PC-3 (cell line): Measurements from ENCODE around the gene CHIT1. TPM values are rescaled to one million over a fixed set of nuclear protein-coding genes. Genes with fewer than 3 reads are reported as not detected.
"Not testable (repeated sequence)": the region's sequence is repeated elsewhere in the genome, so short reads cannot be mapped to it uniquely, and the experiment has no call there.

ENCODE experiments used
- ATAC-seq: fragments of 200-7000 bp; cut with Tn5 transposase; 2 replicates; pipeline ENCODE4 v1.9.1; 2020; ENCODE audit warnings: mild to moderate bottlenecking, moderate library complexity
- BruUV-seq: library from RNA; stranded (reverse); fragments of 400-500 nt; replicated peaks from 2 replicates; lab custom pipeline; 2021; lab: Mats Ljungman, UMichigan
- CTCF ChIA-PET: fragments of 300-600 bp; sonication (Branson Sonifier 250); formaldehyde crosslinking; loops from one replicate; lab custom pipeline; 2022; ENCODE audit warnings: antibody characterized with exemption; lab: Charles Lee
- POLR2A ChIA-PET: fragments of 300-600 bp; sonication (Branson Sonifier 250); formaldehyde crosslinking; loops from one replicate; lab custom pipeline; 2022; ENCODE audit warnings: antibody characterized with exemption; ENCODE audit not compliant: unreplicated experiment; lab: Charles Lee
- DNase-seq: peaks from one replicate; pipeline ENCODE4 v3.0.0-alpha.2; 2015
- H2AFZ ChIP-seq: fragments of 300-600 bp; sonication (generic); 2 replicates; pipeline ENCODE4 v1.6.0; 2016; ENCODE audit warnings: antibody characterized with exemption, low read length
- H3F3A ChIP-seq: fragments of 300-600 bp; sonication (generic); one replicate; pipeline ENCODE4 v1.6.0; 2017; ENCODE audit warnings: antibody characterized with exemption, low read length, control low read depth, mild to moderate bottlenecking; ENCODE audit not compliant: unreplicated experiment
- H3K27ac ChIP-seq: fragments of 300-600 bp; sonication (generic); 2 replicates; pipeline ENCODE4 v1.5.1; 2016; ENCODE audit warnings: mild to moderate bottlenecking, low read length
- H3K27me3 ChIP-seq: fragments of 300-600 bp; sonication (generic); 2 replicates; pipeline ENCODE4 v1.6.1; 2016; ENCODE audit warnings: low read length, mixed read lengths
- H3K36me3 ChIP-seq: fragments of 300-600 bp; sonication (generic); 2 replicates; pipeline ENCODE4 v1.6.1; 2016; ENCODE audit warnings: low read depth, mixed run types, low read length, mixed read lengths
- H3K4me1 ChIP-seq: fragments of 300-600 bp; sonication (generic); 2 replicates; pipeline ENCODE4 v1.5.1; 2016; ENCODE audit warnings: low read length; ENCODE audit not compliant: insufficient read depth
- H3K4me2 ChIP-seq: fragments of 300-600 bp; sonication (generic); 2 replicates; pipeline ENCODE4 v1.6.0; 2016; ENCODE audit warnings: low read length
- H3K4me3 ChIP-seq: fragments of 300-600 bp; sonication (generic); 2 replicates; pipeline ENCODE4 v1.5.1; 2016; ENCODE audit warnings: mild to moderate bottlenecking, low read length, mixed read lengths
- H3K79me2 ChIP-seq: fragments of 300-600 bp; sonication (generic); 2 replicates; pipeline ENCODE4 v1.6.1; 2017; ENCODE audit warnings: low read length, mixed read lengths
- H3K9ac ChIP-seq: fragments of 300-600 bp; sonication (generic); 2 replicates; pipeline ENCODE4 v1.6.0; 2016; ENCODE audit warnings: mild to moderate bottlenecking, low read length
- H3K9me2 ChIP-seq: fragments of 300-600 bp; sonication (generic); replicated peaks from 2 replicates; pipeline ENCODE4 v1.6.1; 2016; ENCODE audit warnings: mixed run types, low read length, mixed read lengths
- H3K9me3 ChIP-seq: fragments of 300-600 bp; sonication (generic); 2 replicates; pipeline ENCODE4 v1.6.1; 2016; ENCODE audit warnings: low read length, mixed read lengths
- H4K20me1 ChIP-seq: fragments of 300-600 bp; sonication (generic); 2 replicates; pipeline ENCODE4 v1.6.1; 2016; ENCODE audit warnings: low read length, mixed read lengths
- EZH2 ChIP-seq: fragments of 300-600 bp; sonication (generic); IDR thresholded peaks from one replicate; pipeline ENCODE4 v1.6.1; 2017; ENCODE audit warnings: antibody characterized with exemption, mild to moderate bottlenecking, low read length; ENCODE audit not compliant: unreplicated experiment
- EZH2phosphoT487 ChIP-seq: fragments of 300-600 bp; sonication (generic); IDR thresholded peaks from 2 replicates; pipeline ENCODE4 v1.6.1; 2018; ENCODE audit warnings: mild to moderate bottlenecking, antibody characterized with exemption, low read length, borderline replicate concordance
- intact Hi-C: fragments of 100-400 bp; cut with micrococcal nuclease; formaldehyde crosslinking; loops from 2 replicates; pipeline ENCODE4 v1.9.0; 2023
- total RNA-seq: library from RNA; depleted of rRNA; stranded (reverse); fragments of >200 nt; gene quantifications from 2 replicates; pipeline ENCODE4 v1.2.3, GENCODE V29; 2014
- TF ChIP-seq, protein P1 (sequence below): fragments of 300-600 bp; sonication (generic); conservative IDR thresholded peaks from 2 replicates; pipeline ENCODE4 v1.5.1; 2017; ENCODE audit warnings: antibody characterized with exemption, low read depth, mild to moderate bottlenecking, low read length

Gene CHIT1
- total RNA-seq, 1 experiment from 2014 or later = not detected

DNA sequence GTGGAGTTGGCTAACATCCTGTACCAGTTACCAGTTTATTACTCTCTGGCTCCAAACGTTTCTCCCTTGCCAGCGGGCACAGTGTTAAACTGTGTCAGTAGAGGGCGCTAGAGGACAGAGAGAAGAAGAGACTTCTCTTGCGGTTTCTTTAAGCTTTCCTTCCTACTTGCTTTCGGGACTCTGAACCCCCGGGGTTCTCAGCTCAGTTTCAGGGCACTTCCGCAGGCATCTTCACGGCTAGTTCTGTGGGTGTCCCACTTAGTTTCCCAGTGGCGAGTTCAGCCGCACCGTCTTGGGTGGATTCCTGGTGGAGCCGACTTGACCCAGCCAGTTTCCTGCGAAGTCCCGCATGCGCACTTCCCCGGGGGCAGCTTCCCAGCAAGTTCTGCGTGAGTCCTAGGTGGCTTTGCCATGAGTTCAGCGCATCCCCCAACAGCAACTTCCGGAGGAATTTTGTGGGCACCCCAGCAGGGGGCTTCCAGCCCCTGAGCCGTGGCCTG lies 37.9 kb upstream of the CHIT1 start:
- Histone ChIP-seq H3K9me3 (no peaks in the 10 kb centered on the region), H3K9me2 (no peaks in the 10 kb centered on the region), H3K79me2 (no peaks in the 10 kb centered on the region), H3K27ac (no peak overlapping the region), H3F3A (no peaks in the 10 kb centered on the region), H3K36me3 (no peaks in the 10 kb centered on the region), H3K9ac (peak overlapping the region; percentile 13; the same call in 1 of the 2 replicates), H3K4me2 (peak overlapping the region; percentile 81), H3K27me3 (peaks cover 16% of the 10 kb centered on the region; the same call in 1 of the 2 replicates), H3K4me3 (peak overlapping the region; percentile 71), H3K4me1 (peaks cover 7% of the 10 kb centered on the region; the same call in 1 of the 2 replicates), H2AFZ (peak overlapping the region; percentile 92), H4K20me1 (no peaks in the 10 kb centered on the region)
- POLR2A ChIA-PET = interaction anchor here (0.6 kb wide), 2 partner anchors 53 to 849 kb away, joined by 3 read pairs; no protein-coding TSS in a partner anchor
- no peak for TF ChIP-seq EZH2phosphoT487
- TF ChIP-seq, protein P1, sequence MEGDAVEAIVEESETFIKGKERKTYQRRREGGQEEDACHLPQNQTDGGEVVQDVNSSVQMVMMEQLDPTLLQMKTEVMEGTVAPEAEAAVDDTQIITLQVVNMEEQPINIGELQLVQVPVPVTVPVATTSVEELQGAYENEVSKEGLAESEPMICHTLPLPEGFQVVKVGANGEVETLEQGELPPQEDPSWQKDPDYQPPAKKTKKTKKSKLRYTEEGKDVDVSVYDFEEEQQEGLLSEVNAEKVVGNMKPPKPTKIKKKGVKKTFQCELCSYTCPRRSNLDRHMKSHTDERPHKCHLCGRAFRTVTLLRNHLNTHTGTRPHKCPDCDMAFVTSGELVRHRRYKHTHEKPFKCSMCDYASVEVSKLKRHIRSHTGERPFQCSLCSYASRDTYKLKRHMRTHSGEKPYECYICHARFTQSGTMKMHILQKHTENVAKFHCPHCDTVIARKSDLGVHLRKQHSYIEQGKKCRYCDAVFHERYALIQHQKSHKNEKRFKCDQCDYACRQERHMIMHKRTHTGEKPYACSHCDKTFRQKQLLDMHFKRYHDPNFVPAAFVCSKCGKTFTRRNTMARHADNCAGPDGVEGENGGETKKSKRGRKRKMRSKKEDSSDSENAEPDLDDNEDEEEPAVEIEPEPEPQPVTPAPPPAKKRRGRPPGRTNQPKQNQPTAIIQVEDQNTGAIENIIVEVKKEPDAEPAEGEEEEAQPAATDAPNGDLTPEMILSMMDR = peak; percentile 96
- ATAC-seq (peak; percentile 79), DNase-seq (peak; percentile 98)
- BruUV-seq = no TSS peak
- CTCF ChIA-PET = interaction anchor here (0.5 to 1.4 kb wide), 16 partner anchors 14 to 519 kb away, joined by 3 to 10 read pairs (median 4); no protein-coding TSS in a partner anchor
- intact Hi-C loops = loop anchor here (2.0 to 5.0 kb wide), 3 partner anchors 150 to 229 kb away; no protein-coding TSS in a partner anchor

DNA sequence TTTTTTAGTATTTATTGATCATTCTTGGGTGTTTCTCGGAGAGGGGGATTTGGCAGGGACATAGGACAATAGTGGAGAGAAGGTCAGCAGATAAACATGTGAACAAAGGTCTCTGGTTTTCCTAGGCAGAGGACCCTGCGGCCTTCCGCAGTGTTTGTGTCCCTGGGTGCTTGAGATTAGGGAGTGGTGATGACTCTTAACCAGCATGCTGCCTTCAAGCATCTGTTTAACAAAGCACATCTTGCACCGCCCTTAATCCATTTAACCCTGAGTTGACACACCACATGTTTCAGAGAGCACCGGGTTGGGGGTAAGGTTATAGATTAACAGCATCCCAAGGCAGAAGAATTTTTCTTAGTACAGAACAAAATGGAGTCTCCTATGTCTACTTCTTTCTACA lies 36.7 kb upstream of the CHIT1 start:
- CTCF ChIA-PET = not testable (repeated sequence)

DNA sequence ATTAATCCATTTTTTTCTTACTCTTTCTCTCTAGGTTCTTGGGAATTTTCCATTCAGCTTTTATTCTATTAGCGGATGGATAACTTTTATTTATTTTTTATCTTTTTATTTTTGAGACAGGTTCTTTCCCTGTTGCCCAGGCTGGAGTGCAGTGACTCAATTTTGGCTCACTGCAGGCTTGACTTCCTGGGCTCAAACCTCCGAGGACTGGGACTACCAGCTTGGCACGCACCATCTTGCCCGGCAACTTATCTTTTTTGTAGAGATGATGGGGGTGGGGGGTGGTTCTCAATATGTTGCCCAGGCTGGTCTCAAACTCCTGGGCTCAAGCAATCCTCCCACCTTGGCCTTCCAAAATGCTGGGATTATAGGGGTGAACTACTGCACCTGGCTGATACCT lies 36.1 kb upstream of the CHIT1 start:
- H3K4me3 ChIP-seq = no peak overlapping the region
- peaks cover 7% of the 10 kb centered on the region; the same call in 1 of the 2 replicates for H3K4me1 ChIP-seq
- peaks cover 16% of the 10 kb centered on the region; the same call in 1 of the 2 replicates for H3K27me3 ChIP-seq
- no peak overlapping the region for H3K27ac ChIP-seq
- H2AFZ ChIP-seq = no peak overlapping the region
- CTCF ChIA-PET = no interaction called here
- no peak overlapping the region for H3K9ac ChIP-seq
- H3K4me2 ChIP-seq = no peak overlapping the region
- no TSS peak for BruUV-seq
- H3K36me3 ChIP-seq = no peaks in the 10 kb centered on the region
- H3K9me3 ChIP-seq = no peaks in the 10 kb centered on the region
- TF ChIP-seq EZH2 (no peak), EZH2phosphoT487 (no peak)
- TF ChIP-seq, protein P1 = no peak
- H3F3A ChIP-seq = no peaks in the 10 kb centered on the region
- ATAC-seq (no peak), DNase-seq (peak; percentile 35)
- no peaks in the 10 kb centered on the region for H4K20me1 ChIP-seq
- POLR2A ChIA-PET = interaction anchor here (0.6 kb wide), 1 partner anchor 313 kb away, joined by 10 read pairs; no protein-coding TSS in a partner anchor
- no peaks in the 10 kb centered on the region for H3K79me2 ChIP-seq
- H3K9me2 ChIP-seq = no peaks in the 10 kb centered on the region
- intact Hi-C loops = loop anchor here (5.0 kb wide), 2 partner anchors 148 to 177 kb away; no protein-coding TSS in a partner anchor

More for the DNA sequence above, 36.7 kb upstream of the CHIT1 start:
- BruUV-seq, H3F3A ChIP-seq, H3K4me3 ChIP-seq, H3K9me2 ChIP-seq, H2AFZ ChIP-seq, H3K79me2 ChIP-seq, H4K20me1 ChIP-seq, H3K4me2 ChIP-seq, H3K9me3 ChIP-seq, DNase-seq, H3K4me1 ChIP-seq, H3K9ac ChIP-seq, H3K27ac ChIP-seq, ATAC-seq, H3K36me3 ChIP-seq: not testable (repeated sequence)
- peaks cover 16% of the 10 kb centered on the region; the same call in 1 of the 2 replicates for H3K27me3 ChIP-seq
- POLR2A ChIA-PET = interaction anchor here (0.6 kb wide), 1 partner anchor 313 kb away, joined by 10 read pairs; no protein-coding TSS in a partner anchor
- intact Hi-C loops = loop anchor here (2.0 to 5.0 kb wide), 3 partner anchors 149 to 227 kb away; no protein-coding TSS in a partner anchor
